Cardiac septum (tissue), 1 donor: ENCODE results near the gene SEMA5A. TPM values are rescaled to one million over a fixed set of nuclear protein-coding genes. Genes with fewer than 3 reads are reported as not detected.

Source experiments
- DNase-seq: peaks from one replicate; pipeline ENCODE4 v3.0.0-alpha.2; 2020; ENCODE audit warnings: low spot score
- intact Hi-C: fragments of 100-400 bp; cut with DNase I; formaldehyde crosslinking; loops from one replicate; pipeline ENCODE4 v1.14.0; 2022
- total RNA-seq: library from RNA; stranded (reverse); fragmentation: NEBNext Ultra II Directional; extraction: Animal tissue kit (Norgen Biotek cat#: 25700); gene quantifications from one replicate; pipeline ENCODE4 v1.2.1, GENCODE V29; 2021
- donor health status: DM: no; HTN: no; CAD: no.

Gene SEMA5A
- total RNA-seq, 1 donor from 2014 or later: 75.8 TPM

DNA sequence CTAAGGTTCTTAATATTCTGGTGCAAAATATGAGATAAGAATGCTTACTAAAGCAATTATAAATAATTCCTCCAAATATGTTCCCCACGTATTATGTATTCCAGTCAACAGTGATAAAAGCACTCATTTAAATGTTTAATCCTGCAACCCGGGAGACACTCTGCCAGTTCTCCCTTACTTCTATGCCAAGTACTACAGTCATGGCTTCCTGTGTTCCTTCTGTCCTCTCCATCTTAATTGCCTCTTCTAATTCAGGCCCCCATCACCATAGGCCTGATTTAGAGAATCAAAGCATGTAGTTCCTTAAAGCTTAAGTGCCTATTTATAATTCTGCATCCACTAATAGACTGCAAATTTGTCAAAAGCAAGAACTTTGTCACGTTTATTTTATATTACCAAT is 474.8 kb downstream of the SEMA5A start:
- intact Hi-C loops: no loop called here

DNA sequence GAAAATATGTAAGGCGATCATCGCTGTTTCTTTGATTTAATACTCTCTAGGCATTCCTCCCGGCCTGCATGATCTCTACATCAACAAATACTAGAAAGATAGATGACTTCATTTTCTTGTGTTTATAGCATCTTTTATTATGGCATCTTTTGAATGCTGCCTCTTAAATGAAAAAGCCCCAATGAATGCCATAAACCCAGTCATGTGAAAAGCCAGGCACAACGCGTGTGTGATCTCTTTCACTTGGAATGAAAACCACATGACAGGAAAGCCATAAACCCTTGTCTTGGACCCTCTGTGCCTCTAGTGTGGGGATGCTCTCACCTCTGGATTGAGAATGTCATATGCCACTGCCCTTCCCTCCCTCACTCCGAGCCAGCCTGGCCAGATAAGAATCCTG is 476.2 kb downstream of the SEMA5A start:
- intact Hi-C loops: no loop called here
- DNase-seq: no peak

More for the DNA sequence above, 474.8 kb downstream of the SEMA5A start:
- no peak for DNase-seq

DNA sequence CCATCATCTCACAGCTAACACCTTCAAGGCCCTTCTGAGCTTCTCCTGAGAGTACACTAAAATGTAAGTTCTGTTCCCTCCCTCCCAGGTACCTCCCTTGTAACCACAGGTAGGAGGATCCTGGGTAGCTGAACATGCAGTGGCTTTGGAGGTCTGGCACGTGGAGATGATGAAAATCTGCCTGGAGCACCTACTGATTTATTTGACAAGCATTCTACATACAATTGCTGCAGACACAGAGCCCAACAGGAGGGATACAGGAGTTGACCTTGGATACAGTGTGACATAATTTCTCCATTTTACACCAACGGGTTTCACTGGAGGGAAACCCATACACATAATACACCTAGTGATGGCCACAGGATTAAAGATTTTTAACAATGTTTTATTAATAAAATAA is 478.7 kb downstream of the SEMA5A start:
- no peak for DNase-seq
- intact Hi-C loops: no loop called here

DNA sequence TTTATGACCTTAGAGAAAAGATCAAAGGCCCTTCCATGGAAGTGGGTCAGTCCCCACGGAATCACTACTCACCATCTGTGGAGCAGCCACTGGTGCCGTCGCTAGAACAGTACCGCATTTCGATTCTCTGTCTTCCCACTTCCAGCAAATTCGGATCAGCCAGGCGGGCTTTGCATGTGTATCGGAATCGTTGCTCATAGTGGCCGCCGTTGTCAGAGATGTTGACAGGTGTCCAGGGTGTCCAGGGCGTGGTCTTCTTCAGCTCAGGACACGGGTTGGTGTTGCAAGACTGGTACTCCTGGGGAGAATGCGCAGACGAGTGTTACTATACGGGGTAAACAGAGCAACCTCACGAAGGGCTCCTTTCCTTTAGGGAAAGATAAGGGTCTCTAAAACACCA is 479.5 kb downstream of the SEMA5A start:
- no peak for DNase-seq
- intact Hi-C loops: no loop called here

DNA sequence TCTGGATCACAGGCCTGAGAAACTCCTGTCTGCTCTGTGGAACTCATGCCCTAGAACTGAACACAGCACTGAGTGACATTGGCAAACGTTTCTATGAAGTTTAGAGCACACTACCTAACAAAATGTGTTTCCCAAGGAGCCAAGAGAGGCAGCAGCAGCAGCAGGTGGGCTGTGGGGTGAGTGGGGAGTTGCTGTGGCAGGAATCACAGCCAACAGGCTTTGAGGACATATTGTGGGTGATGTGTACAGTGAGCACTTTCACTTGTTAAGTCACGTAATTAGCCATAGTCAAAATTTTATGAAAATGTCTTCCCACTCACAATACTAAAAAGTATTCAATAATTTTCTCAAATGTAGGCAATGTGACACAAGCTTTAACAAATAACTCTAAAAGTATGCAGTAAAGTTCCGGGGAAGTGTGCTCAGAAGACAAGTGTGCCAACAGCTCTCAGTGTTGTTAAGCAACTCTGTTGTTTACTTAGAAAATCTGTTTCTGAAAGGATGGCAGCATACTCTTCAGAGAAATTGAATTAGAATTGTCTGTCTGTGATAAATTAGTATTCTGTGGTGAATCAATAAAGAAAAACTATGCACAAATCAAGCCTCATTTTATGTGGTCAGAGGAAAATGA is 482.1 kb downstream of the SEMA5A start:
- DNase-seq: no peak
- intact Hi-C loops: no loop called here

DNA sequence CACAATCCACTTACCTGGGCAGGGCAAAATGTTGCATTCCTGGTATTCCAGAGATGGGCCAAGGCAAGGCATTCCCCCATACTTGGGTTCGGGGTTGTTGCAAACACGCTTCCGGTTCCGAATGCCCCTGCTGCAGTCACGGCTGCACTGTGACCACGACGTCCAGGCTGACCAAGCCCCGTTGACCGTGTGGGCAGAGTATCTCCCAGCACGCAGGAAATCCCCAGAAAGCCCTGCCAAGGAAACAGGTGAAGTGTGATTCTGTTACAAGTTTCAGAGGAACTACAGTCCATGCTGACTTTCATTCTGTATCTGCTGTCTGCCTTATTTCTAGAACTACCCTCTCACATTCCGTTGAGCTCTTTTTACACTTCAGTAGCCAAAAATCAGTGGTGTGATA is 483.0 kb downstream of the SEMA5A start:
- intact Hi-C loops: no loop called here
- DNase-seq: no peak

DNA sequence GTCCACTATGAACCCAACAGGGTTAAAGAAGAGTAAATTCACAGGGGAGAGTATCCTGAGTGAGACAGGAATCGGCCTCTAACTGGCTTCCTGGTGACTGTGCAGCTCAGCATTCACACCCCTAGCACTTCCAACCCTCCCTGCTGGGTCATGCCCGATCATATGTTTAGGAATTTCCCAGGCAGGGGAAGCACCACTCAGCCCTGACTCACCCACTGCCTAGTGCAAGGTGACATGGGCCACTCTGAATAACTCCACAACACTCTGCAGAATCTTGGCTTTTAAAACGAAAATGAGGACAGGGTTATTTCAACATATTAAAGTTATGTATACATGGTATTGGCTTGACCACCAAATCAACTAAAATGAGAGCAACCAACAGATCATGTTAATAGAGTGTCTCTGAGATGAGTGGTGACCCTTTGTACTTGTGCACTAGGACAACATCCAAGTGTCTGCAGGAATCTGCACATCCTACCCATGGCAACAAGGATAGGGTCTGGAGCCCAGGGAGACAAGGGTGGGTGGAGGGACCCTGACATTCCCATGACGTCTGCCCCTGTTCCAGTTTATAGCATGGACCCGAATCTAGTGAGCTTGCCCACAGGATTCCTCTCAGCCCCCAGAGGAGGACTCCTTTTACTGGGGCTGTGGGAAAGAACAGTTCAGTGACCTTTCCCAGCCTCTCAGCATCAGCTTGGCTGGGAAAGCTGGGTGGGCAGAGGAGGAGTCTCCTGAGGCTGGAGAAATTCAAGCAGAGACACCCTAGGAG is 485.8 kb downstream of the SEMA5A start:
- intact Hi-C loops: no loop called here
- DNase-seq: no peak

DNA sequence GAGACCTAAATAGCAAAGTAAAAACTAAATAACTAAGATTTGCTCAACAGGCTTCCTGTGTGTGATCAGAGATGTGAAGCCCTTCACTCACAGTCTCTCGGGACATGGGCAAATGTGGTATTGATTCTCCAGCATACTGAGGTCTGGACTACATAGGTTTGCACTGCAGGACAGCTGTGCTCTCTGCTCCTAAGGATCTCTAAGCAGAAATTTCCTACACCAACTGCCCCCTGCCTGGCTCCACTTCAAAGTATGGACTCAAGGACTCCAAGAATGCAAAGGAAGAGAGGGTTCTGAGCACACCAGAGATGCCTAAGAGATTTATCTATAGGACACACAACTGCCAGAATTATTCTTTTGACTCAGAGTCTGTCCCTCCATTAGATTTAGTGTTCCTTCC is 487.2 kb downstream of the SEMA5A start:
- DNase-seq: no peak
- intact Hi-C loops: no loop called here

DNA sequence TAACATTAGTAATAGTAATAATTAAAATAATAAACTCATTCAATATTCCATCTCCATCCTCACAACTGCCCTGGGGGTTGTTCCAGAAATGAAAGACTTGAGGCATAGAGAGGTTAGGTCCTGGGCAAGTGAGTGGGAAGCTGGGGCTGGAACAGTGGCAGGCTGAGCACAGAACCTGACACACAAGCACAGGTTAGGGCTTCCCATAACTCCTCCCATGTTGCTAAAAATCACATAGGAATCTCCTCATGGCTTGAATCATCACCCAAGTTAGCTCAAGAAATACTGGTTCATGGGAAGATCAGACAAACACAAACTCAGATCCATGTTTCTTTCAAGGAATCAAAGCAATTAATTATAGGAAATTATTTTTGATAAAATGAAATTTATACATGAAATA is 487.7 kb downstream of the SEMA5A start:
- intact Hi-C loops: no loop called here
- no peak for DNase-seq

DNA sequence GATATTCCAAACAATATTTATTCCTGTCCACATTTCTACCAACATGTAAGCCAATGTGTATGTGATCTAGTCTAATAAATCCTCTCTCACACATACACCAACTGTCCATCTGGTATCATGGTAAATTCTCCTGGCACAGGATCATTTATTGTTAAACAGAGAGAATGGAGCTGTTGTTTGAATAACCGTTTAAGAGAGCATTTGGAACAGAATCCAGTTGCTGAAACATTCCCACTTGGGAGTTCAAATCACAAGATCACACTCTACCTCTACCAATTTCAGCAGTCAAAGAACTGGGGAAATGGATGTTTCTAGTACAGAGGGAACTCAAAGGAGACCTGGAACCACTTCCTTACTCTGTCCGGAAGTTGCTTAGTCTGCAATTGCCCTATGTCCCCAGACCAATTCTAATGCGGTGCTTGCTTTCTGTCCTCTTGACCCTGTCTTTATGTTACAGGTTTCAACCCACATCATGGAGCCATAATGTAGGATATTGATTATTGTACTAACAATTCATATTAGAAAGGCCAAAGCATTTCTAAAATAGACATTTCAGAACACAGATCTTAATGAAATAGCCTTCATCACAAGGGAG is 488.4 kb downstream of the SEMA5A start:
- intact Hi-C loops: no loop called here

DNA sequence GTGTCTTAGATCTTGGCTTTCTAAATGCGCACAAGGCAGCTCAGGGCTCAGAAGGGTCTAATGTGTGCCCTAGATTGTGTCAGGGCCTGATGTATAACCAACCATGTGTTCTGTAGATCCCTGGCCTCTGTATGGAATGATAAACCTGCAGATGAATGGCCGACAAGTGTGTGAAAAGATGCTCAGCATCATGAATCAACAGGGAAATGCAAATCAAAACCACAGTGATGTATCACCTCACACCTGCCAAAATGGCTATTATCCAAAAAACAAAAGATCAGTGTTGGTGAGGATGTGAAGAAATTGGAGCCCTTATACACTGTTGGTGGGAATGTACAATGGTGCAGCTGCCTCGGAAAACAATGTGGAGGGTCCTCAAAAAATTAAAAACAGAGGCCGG is 489.8 kb downstream of the SEMA5A start:
- intact Hi-C loops: no loop called here
- no peak for DNase-seq

More for the DNA sequence above, 488.4 kb downstream of the SEMA5A start:
- no peak for DNase-seq

DNA sequence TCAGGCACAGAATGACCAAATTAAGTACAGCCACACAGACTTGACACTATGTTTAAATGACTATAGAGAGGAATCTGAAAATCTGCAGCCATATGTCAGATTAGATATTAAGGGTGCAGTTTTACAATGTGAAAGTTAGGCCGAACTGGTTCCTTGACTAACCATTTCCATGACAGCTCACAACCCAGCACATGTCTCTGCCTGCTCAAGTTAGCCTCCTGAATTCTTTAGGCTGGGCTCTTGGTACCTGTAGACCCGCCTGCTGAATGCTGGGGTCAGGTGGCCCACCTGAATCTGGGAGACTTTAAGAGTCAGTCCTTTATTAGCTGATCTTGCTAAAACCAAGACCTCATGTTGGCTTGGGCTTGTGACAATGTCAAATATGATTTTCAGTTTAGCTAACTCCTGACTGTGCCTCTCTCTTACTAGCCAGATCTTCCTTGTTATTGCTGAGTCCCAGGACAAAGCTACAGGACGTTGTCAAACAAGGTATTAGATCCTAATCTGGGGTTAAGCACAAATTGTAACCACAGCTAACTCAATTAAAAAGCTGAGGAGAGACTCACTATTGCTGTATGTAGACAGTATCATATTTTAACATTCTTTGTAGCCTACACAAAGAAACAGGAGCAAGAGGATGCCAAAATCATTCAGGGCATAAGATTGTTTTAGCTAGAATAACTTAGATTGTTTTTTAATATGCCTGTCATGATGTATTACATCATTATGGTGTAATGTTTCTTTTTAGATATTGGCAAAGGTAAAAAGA is 490.9 kb downstream of the SEMA5A start:
- intact Hi-C loops: no loop called here
- no peak for DNase-seq

DNA sequence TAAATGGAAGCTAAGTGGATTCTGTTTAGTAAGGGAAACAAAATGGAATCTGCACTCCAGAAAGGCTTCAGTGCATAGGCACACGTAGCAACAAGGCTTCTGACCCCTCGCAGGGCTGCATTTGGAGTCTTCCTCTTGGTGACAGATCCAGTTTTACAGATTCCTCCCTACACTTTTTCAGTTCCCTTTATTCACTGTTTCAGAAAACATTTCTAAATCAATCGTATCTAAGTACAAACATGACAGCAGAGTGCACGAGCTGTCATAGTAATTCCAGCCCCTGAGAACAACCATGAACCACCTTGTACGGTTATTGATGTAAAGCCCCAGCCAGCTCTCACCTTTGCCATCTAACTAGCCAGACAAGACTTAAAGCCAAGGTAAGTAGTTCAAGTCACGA is 491.6 kb downstream of the SEMA5A start:
- intact Hi-C loops: no loop called here
- DNase-seq: no peak

DNA sequence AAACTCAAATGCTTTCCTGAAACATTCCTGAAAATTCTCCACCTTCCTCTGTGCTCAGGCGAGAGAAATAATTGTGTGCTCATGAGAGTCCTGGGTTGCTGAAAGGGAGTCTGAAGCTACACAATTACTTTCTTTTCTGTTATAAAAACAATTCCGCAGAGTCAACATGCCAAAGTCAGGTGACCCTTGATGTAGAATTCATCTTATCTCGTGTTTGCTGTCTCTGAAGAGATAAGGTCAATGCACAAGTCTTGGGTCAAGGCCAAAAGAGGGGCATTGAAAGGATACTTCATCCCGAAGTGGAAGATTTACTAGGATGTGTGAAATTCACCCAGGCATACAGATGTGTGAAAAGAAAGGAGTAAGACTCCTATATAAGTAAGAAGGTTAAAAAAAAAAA is 493.5 kb downstream of the SEMA5A start:
- intact Hi-C loops: no loop called here
- DNase-seq: no peak

DNA sequence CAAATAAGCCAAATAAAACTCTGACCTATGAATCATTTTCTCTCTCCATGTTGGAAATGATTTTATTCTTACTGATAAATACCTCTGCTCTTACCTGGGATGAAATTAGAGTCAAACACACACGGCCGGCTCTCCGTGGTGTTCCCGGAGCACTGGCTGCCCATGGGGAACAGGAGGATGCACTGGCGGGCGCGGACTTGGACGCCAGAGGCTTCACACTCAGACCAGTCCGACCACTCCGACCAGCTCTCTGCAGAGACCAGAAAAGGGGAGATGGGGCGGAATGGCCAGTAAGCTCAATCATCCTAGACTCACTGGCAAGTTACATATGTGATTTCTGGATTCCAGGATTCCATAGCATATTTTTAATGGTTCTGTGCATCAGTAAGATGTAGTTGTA is 494.1 kb downstream of the SEMA5A start:
- intact Hi-C loops: no loop called here
- DNase-seq: no peak

DNA sequence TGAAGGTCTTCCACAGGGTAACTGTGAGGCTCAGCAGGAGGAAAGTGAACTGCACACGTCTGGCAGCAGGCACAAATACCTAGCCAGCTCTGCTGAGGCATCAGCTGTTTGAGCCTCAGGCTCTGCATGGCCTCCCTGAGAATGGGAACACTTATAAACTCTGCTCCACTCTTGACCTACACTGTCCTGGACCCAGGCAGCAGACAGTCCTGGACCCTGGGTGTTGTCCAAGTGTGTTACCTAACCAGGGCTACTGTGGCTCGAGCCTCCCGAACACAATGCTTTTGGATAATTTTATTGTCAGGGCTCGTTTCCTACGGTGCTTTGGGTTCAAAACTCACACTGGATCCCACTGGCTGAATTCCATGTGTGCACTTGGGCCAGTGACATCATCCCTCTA is 497.9 kb downstream of the SEMA5A start:
- intact Hi-C loops: no loop called here

DNA sequence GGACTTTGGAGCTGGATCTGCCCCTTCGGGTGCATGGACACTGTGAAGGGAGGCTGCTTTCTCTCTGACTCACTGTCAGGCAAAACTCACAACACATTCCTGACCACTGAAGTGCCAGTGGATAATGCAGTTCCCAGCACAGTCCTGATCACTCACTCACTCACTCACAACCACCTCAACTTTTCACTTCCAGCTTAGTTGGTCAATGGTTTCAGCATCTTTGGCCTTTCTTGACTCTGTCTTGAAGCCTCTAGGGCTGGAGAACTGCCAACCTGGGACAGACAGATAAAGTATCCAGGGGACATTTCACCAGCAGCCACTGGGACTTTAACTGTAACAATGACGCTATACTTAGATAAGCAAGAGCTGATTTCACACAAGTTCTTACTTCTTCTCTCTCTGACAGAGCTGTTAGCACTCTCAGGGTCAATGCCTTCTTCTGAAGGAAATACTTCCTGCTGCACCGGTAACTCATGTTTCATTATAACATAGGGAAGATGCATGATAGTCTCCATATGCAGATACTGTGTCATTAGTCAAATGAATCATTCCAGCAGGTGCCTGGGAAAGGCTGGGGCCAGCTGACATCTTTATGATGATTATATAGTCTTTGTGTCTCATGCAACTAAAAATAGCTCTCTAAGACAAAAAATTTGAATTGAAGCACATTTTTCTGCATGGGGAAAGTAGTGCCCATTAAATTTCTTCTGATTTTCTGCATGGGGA is 499.0 kb downstream of the SEMA5A start:
- intact Hi-C loops: no loop called here

More for the DNA sequence above, 497.9 kb downstream of the SEMA5A start:
- DNase-seq: no peak

DNA sequence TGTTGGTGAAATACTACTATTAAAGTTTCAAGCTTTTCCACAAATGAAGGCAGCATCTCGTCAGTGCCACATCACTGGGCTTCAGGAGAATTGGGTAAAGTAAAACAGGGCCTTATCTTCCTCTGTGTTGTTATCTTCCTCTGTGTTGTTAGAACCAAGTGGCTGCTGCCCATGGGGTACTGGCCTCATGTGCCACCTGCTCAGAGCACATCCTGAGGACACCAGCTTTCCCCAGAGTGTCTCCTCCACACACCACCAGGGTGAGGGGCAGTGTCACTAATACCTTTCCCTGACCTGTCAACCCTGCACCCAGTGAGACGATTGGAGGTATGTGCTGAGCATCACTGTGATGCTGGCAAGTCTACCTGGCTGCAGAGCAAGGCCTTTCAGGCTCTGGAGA is 499.9 kb downstream of the SEMA5A start:
- DNase-seq: no peak
- intact Hi-C loops: no loop called here

More for the DNA sequence above, 499.0 kb downstream of the SEMA5A start:
- DNase-seq: no peak

DNA sequence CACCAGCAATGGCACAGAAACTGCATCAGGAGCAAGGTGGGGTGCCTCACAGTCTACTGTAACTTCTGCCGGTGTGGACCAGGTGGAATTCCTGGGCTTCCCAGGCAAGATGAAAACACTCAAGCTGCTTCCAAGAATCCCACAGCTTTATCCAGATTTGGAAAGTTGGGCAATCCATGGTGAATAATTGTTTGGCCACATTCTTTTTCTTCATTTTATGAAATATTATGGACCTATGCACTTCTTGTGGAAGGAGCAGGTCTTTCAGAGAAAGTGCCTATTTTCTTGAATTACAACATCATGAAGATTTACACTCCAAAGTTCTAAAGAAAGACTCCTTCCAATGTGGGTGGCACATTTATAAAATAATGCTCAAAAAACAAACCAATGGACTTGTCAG is 503.6 kb downstream of the SEMA5A start:
- intact Hi-C loops: no loop called here
- no peak for DNase-seq

DNA sequence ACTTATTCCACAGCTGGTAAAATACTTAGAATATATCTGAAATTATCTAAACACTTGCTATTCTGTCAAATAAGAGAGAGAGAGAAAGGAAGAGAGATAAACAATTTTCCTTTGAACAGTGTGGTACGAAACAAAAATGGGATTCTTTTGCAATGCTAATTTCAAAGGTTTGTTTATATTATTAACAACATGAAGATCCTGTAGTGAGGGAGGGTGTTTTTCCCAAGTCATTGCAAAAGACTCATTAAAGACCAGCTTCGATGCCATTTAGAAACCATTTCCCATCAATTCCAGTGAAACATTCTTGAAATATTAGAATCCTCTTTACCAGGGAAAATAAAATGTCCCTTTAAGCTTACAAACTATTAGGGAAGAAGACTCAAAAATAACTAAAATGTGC is 505.4 kb downstream of the SEMA5A start:
- DNase-seq: no peak
- intact Hi-C loops: no loop called here
